Measurements from ENCODE around the gene RAN.

RAN gene

GRCh38 chr12:130863298-130863697 is 8.6 kb upstream of the RAN start:
- peak; percentile 7 for TF ChIP-seq CTCF (conservative IDR thresholded peaks at IDR 0.05; ENCODE audit: low read depth, low read length)
- DNase-seq (ENCODE audit: low read depth), result no peak
- H3K4me3 ChIP-seq (ENCODE audit: low read depth, low read length), result no peak overlapping the region

DNA sequence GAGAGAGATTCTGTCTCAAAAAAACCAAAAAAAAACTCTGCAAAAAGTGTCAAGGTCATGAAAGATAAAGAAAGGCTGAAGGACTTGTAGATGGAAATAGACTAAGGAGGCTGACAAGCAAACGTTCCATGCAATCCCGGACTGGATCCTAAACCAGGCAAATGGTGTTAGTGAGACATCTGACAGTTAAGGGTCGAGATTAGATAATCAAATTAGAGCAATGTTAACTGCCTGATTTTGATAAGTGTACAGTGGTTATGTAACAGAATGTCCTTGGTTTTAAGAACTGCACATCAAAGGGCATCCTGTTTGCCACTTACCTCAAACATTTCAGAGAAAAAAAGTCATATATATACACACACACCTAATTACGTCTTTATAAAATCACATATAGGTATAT is 3.5 kb upstream of the RAN start:
- H3K4me3 ChIP-seq (ENCODE audit: low read depth, low read length), result no peak overlapping the region
- no peak for TF ChIP-seq CTCF (conservative IDR thresholded peaks at IDR 0.05; ENCODE audit: low read depth, low read length)
- no peak for DNase-seq (ENCODE audit: low read depth)

DNA sequence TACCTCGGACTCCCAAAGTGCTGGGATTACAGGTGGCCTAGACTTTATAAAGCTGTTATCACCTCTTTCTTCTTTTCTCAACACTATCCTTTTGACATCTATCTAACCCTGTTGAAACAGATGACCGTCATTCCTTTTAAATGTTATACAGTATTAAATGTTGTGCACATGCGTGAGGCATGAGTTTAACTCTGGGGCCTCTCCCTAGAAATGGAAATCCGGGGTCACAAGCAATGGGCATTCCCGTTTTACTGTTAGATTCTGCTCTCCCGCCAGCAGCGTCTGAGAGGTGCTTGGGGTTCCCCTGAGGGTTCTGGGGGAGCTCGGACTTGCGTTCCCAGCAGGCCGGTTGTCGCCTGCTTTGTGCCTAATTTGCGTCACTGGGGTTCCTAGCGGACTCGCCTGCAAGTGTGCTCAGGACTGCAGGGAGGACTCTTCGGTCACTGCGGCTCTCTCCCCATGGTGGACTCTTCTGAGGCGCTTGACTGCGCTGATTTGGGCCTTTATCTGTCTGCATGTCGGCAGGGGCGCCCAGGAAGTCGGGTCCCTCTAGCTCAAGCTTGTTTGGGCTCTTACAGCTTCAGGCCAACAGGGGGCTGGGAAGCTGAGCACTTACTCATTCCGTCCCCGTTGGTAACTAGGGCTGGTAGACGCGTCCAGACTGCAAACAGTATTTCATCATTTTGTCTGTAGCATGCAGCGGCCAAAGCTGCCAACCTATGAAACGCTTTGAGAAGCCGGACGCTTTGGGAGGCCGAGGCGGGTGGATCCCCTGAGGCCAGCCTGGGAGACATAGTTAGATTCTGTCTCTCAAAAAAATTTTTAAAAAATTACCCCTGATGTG is 1.2 kb upstream of the RAN start:
- DNase-seq (ENCODE audit: low read depth), result peak; percentile 98
- peak overlapping the region; percentile 75 for H3K4me3 ChIP-seq (ENCODE audit: low read depth, low read length)

GRCh38 chr12:130872179-130873096 is 572 bp downstream of the RAN start:
- DNase-seq (ENCODE audit: low read depth), result peak; percentile 52

More for the DNA sequence above, 1.2 kb upstream of the RAN start:
- TF ChIP-seq CTCF (conservative IDR thresholded peaks at IDR 0.05; ENCODE audit: low read depth, low read length), result peak; percentile 80

GRCh38 chr12:130873106-130873795 is 1.4 kb downstream of the RAN start:
- H3K4me3 ChIP-seq (ENCODE audit: low read depth, low read length), result peak overlapping the region; percentile 86
- no peak for DNase-seq (ENCODE audit: low read depth)
- TF ChIP-seq CTCF (conservative IDR thresholded peaks at IDR 0.05; ENCODE audit: low read depth, low read length), result no peak

More at GRCh38 chr12:130872179-130873096, 572 bp downstream of the RAN start:
- peak overlapping the region; percentile 86 for H3K4me3 ChIP-seq (ENCODE audit: low read depth, low read length)
- no peak for TF ChIP-seq CTCF (conservative IDR thresholded peaks at IDR 0.05; ENCODE audit: low read depth, low read length)

GRCh38 chr12:130873825-130874224 is 2.0 kb downstream of the RAN start:
- no peak for TF ChIP-seq CTCF (conservative IDR thresholded peaks at IDR 0.05; ENCODE audit: low read depth, low read length)
- H3K4me3 ChIP-seq (ENCODE audit: low read depth, low read length), result no peak overlapping the region
- no peak for DNase-seq (ENCODE audit: low read depth)
